K562 (cell line): ENCODE measurements around the gene MAGI1. TPM values are rescaled to one million over a fixed set of nuclear protein-coding genes. Genes with fewer than 3 reads are reported as not detected.
"Not testable (repeated sequence)": the region's sequence is repeated elsewhere in the genome, so short reads cannot be mapped to it uniquely, and the experiment has no call there.

ENCODE experiments used
- ATAC-seq: fragments of 200-7000 bp; cut with Tn5 transposase; 3 replicates; pipeline ENCODE4 v1.9.1; 2020; ENCODE audit warnings: moderate library complexity
- BruUV-seq: library from RNA; stranded (reverse); fragments of 400-500 nt; replicated peaks from 2 replicates; lab custom pipeline; 2021; lab: Mats Ljungman, UMichigan
- CTCF ChIA-PET: fragments of 300-600 bp; formaldehyde crosslinking; extraction: SDS; loops from one replicate; lab custom pipeline; 2021; ENCODE audit warnings: low intra/inter-chr PET ratio; lab: Yijun Ruan, JAX
- POLR2A ChIA-PET: fragments of 300-600, 350-650 bp; sonication (Branson Sonifier 250); formaldehyde crosslinking; extraction: SDS; loops from one replicate; lab custom pipeline; 2021; ENCODE audit warnings: antibody characterized with exemption, inconsistent platforms; lab: Yijun Ruan, JAX
- DNase-seq, 4 experiments: peaks; one replicate each; pipeline versions ENCODE4 v3.0.0 to v3.0.0-alpha.2; 2011 to 2018; ENCODE audit warnings: low spot score in 3 of 4, mixed read lengths in 3 of 4; ENCODE audit errors: extremely low read depth in 1 of 4
- FAIRE-seq: peaks from 2 replicates; lab custom pipeline; 2011; peaks lifted over from hg19 to GRCh38; lab: Jason Lieb, UNC
- H2AFZ ChIP-seq: 2 replicates; pipeline ENCODE4 v1.6.0; 2011; ENCODE audit warnings: low read depth, low read length, control low read depth, inconsistent platforms
- H3K27ac ChIP-seq: fragments of 200-600 bp; 3 replicates; pipeline ENCODE4 v1.8.0; 2011; ENCODE audit warnings: low read depth, mild to moderate bottlenecking, control low read depth, inconsistent platforms, low read length, moderate library complexity, mixed read lengths; ENCODE audit errors: extremely low read depth
- H3K27me3 ChIP-seq, 2 experiments: fragments of 300-600 bp in 1 of 2; 2 replicates in 1 of 2; 3 replicates in 1 of 2; pipeline versions ENCODE4 v1.6.0 to v1.8.0; 2011; ENCODE audit warnings: inconsistent platforms in 2 of 2, low read length in 2 of 2, mild to moderate bottlenecking in 1 of 2, mixed read lengths in 1 of 2, moderate library complexity in 1 of 2; ENCODE audit not compliant: control insufficient read depth in 2 of 2, insufficient read depth in 2 of 2
- H3K36me3 ChIP-seq: fragments of 300-600 bp; 3 replicates; pipeline ENCODE4 v1.8.0; 2011; ENCODE audit warnings: mild to moderate bottlenecking, low read length, inconsistent platforms; ENCODE audit not compliant: control insufficient read depth, insufficient read depth
- H3K4me1 ChIP-seq, 2 experiments: fragments of 200-600 bp in 1 of 2; replicated peaks in 1 of 2; 2 replicates in 1 of 2; 3 replicates in 1 of 2; pipeline versions ENCODE4 v1.5.1 to v1.8.0; 2011; ENCODE audit warnings: inconsistent platforms in 2 of 2, low read length in 2 of 2, mild to moderate bottlenecking in 1 of 2, mixed read lengths in 1 of 2, moderate library complexity in 1 of 2; ENCODE audit not compliant: control insufficient read depth in 2 of 2, insufficient read depth in 2 of 2
- H3K4me2 ChIP-seq: 2 replicates; pipeline ENCODE4 v1.6.1; 2011; ENCODE audit warnings: low read length, control low read depth, inconsistent platforms, mixed read lengths; ENCODE audit not compliant: insufficient read depth
- H3K4me3 ChIP-seq: fragments of 200-600 bp; sonication (generic), shearing (Covaris generic); 2 replicates; pipeline ENCODE4 v1.5.1; 2016; ENCODE audit warnings: control low read depth, inconsistent platforms
- H3K79me2 ChIP-seq: fragments of 200-600 bp; 3 replicates; pipeline ENCODE4 v1.8.0; 2011; ENCODE audit warnings: low read length, inconsistent platforms; ENCODE audit not compliant: control insufficient read depth, insufficient read depth
- H3K9ac ChIP-seq, 2 experiments: 2 replicates each; pipeline versions ENCODE4 v1.6.0 to v1.6.1; 2011; ENCODE audit warnings: low read depth in 2 of 2, low read length in 2 of 2, control low read depth in 1 of 2, inconsistent platforms in 1 of 2, mild to moderate bottlenecking in 1 of 2, mixed read lengths in 1 of 2; ENCODE audit not compliant: insufficient read depth in 1 of 2
- H3K9me1 ChIP-seq: one replicate; pipeline ENCODE4 v1.6.0; 2011; ENCODE audit warnings: inconsistent platforms, mild to moderate bottlenecking, low read length, moderate library complexity; ENCODE audit not compliant: control insufficient read depth, insufficient read depth
- H3K9me3 ChIP-seq: replicated peaks from 2 replicates; pipeline ENCODE4 v1.5.1; 2011; ENCODE audit warnings: low read depth, low read length, inconsistent platforms; ENCODE audit not compliant: control insufficient read depth, insufficient read depth
- H4K20me1 ChIP-seq: replicated peaks from 2 replicates; pipeline ENCODE4 v1.6.1; 2011; ENCODE audit warnings: low read length, inconsistent platforms, mixed read lengths; ENCODE audit not compliant: control insufficient read depth, insufficient read depth
- FOXJ3 ChIP-seq: sonication (generic); formaldehyde crosslinking; IDR thresholded peaks from 2 replicates; pipeline ENCODE4 v1.4.0; 2020; ENCODE audit warnings: mild to moderate bottlenecking, missing genetic modification reagents
- MAFF ChIP-seq: IDR thresholded peaks from 2 replicates; pipeline ENCODE4 v1.6.1; 2012; ENCODE audit warnings: low read length, improper control_type of control experiment
- NR4A1 ChIP-seq, 2 experiments: fragments of 250-450 bp in 1 of 2; fragments of 450-650 bp in 1 of 2; sonication (Bioruptor Pico) in 1 of 2; IDR thresholded peaks; 2 replicates each; pipeline versions ENCODE4 v1.4.0 to v1.6.1; 2016 to 2020; ENCODE audit warnings: mild to moderate bottlenecking in 2 of 2, missing compliant biosample characterization in 1 of 2, missing genetic modification characterization in 1 of 2, moderate library complexity in 1 of 2
- NUFIP1 ChIP-seq: fragments of 450-650 bp; IDR thresholded peaks from 2 replicates; pipeline ENCODE4 v1.6.1; 2018; ENCODE audit not compliant: partially characterized antibody
- SMARCA5 ChIP-seq: fragments of 450-650 bp; IDR thresholded peaks from 2 replicates; pipeline ENCODE4 v1.6.1; 2016
- ZNF431 ChIP-seq: sonication (generic); formaldehyde crosslinking; IDR thresholded peaks from 2 replicates; pipeline ENCODE4 v1.8.0; 2022; ENCODE audit warnings: mild to moderate bottlenecking, missing genetic modification reagents
- WGBS: fragments of 100-300 bp; shearing (Covaris generic); methylation state at CpG from one replicate; pipeline ENCODE4 v1.1.6; 2016; ENCODE audit warnings: low coverage, mixed read lengths; ENCODE audit not compliant: insufficient coverage; ENCODE audit errors: missing lambda C conversion rate; 5-methylcytosine and 5-hydroxymethylcytosine counted together
- in situ Hi-C: fragments of 300-500 bp; cut with MboI; formaldehyde crosslinking; loops from 4 replicates; pipeline ENCODE4 v1.15.0; 2018; ENCODE audit warnings: inconsistent platforms, mixed read lengths
- intact Hi-C: fragments of 100-400 bp; cut with micrococcal nuclease; formaldehyde crosslinking; loops from 2 replicates; pipeline ENCODE4 v1.14.2; 2022
- polyA plus RNA-seq, 8 experiments: library from polyadenylated mRNA; depleted of rRNA in 4 of 8; stranded (reverse) in 5 of 8; unstranded in 3 of 8; fragments of >200 nt; fragmentation: Nextera tagmentation in 2 of 8; fragmentation: Illumina TruSeq in 1 of 8; extraction: Ambion mirVana in 2 of 8; extraction: Trizol in 1 of 8; gene quantifications; 2 replicates each; pipeline versions ENCODE4 v1.2.1 to v1.2.3, GENCODE V29; 2011 to 2014; ENCODE audit warnings: inconsistent platforms in 1 of 8, missing spikeins in 1 of 8
- total RNA-seq, 7 experiments: library from RNA; depleted of rRNA in 6 of 7; stranded (reverse); fragments of >200 nt in 6 of 7; fragmentation: Illumina TruSeq in 2 of 7; extraction: Trizol in 2 of 7; gene quantifications; 2 replicates each; pipeline versions ENCODE4 v1.2.1 to v1.2.3, GENCODE V29; 2011 to 2021; ENCODE audit warnings: low replicate concordance in 1 of 7

The MAGI1 gene
- total and polyA plus RNA-seq, 9 of the 15 experiments (the other 6 are each of a cell fraction or from before 2014, with no cell fraction given) = 7.8 to 59.4 (median 43.2) TPM

GRCh38 chr3:66047311-66048050 is 8.8 kb upstream of the MAGI1 start (continued):
- TF ChIP-seq ZNF431 = no peak
- no peak for TF ChIP-seq NR4A1 (CRISPR knock-in tag; IDR thresholded peaks at IDR 0.05)
- TF ChIP-seq NR4A1 (tag; IDR thresholded peaks at IDR 0.05) = no peak

GRCh38 chr3:66046321-66046720 is 7.6 kb upstream of the MAGI1 start:
- H4K20me1 ChIP-seq, H3K4me3 ChIP-seq, H3K9ac ChIP-seq, CTCF ChIA-PET, ATAC-seq, H3K36me3 ChIP-seq, BruUV-seq, H3K27ac ChIP-seq, H3K9me1 ChIP-seq, H3K79me2 ChIP-seq, in situ Hi-C loops, intact Hi-C loops, H2AFZ ChIP-seq, DNase-seq, H3K9me3 ChIP-seq, FAIRE-seq, H3K4me2 ChIP-seq, H3K4me1 ChIP-seq, H3K27me3 ChIP-seq: not testable (repeated sequence)
- POLR2A ChIA-PET = interaction anchor here (0.7 kb wide), 1 partner anchor 753 kb away, joined by 3 read pairs; no protein-coding TSS in a partner anchor
- 0% methylated on average over 1 of the region's 2 CpGs for WGBS

- no peak overlapping the region for H3K9ac ChIP-seq
- ATAC-seq = no peak
- H2AFZ ChIP-seq = no peak overlapping the region
- H3K4me3 ChIP-seq = no peak overlapping the region
- intact Hi-C loops (no loop called here), in situ Hi-C loops (no loop called here)
- H3K27me3 ChIP-seq = peaks cover 2 to 24% of the 10 kb centered on the region in 2 experiments; a peak in 3 of 5 replicates
- no peaks in the 10 kb centered on the region for H3K9me3 ChIP-seq
- BruUV-seq = no TSS peak
- no peaks in the 10 kb centered on the region for H3K36me3 ChIP-seq
- peaks cover 0 to 25% of the 10 kb centered on the region in 2 experiments; a peak in 2 of 5 replicates for H3K4me1 ChIP-seq
- ChIA-PET POLR2A (no interaction called here), CTCF (no interaction called here)
- H4K20me1 ChIP-seq = no peaks in the 10 kb centered on the region
- no peak overlapping the region for H3K27ac ChIP-seq
- no peak for DNase-seq
- no peak for FAIRE-seq
- no peaks in the 10 kb centered on the region for H3K9me1 ChIP-seq
- no peaks in the 10 kb centered on the region for H3K79me2 ChIP-seq
- H3K4me2 ChIP-seq = no peak overlapping the region
- TF ChIP-seq FOXJ3 = no peak
- no peak for TF ChIP-seq MAFF
- TF ChIP-seq SMARCA5 = no peak
- no peak for TF ChIP-seq NUFIP1
These were observed 3.1 kb upstream of the MAGI1 start for GRCh38 chr3:66041828-66042227.
